Measurements from ENCODE around the gene ADGRF3.

Gene ADGRF3

GRCh38 chr2:26302846-26303245, 43.7 kb downstream of the ADGRF3 start:
- DNase-seq (ENCODE audit: insufficient read length, low spot score) (no peak), FAIRE-seq (no peak)
- no peak for TF ChIP-seq CTCF (IDR thresholded peaks at IDR 0.05; ENCODE audit: insufficient read depth, missing control alignments)

GRCh38 chr2:26300234-26300925, 46.2 kb downstream of the ADGRF3 start:
- DNase-seq (ENCODE audit: insufficient read length, low spot score) (no peak), FAIRE-seq (no peak)
- no peak for TF ChIP-seq CTCF (IDR thresholded peaks at IDR 0.05; ENCODE audit: insufficient read depth, missing control alignments)

- FAIRE-seq = no peak
- DNase-seq (ENCODE audit: insufficient read length, low spot score) = no peak
- no peak for TF ChIP-seq CTCF (IDR thresholded peaks at IDR 0.05; ENCODE audit: insufficient read depth, missing control alignments)
Measured at GRCh38 chr2:26299471-26300101, 47.0 kb downstream of the ADGRF3 start.

- FAIRE-seq (no peak), DNase-seq (ENCODE audit: insufficient read length, low spot score) (no peak)
Measured at GRCh38 chr2:26298638-26299393, 47.8 kb downstream of the ADGRF3 start.

GRCh38 chr2:26298286-26298637, 48.3 kb downstream of the ADGRF3 start:
- DNase-seq (ENCODE audit: insufficient read length, low spot score) (no peak), FAIRE-seq (no peak)
- no peak for TF ChIP-seq CTCF (IDR thresholded peaks at IDR 0.05; ENCODE audit: insufficient read depth, missing control alignments)

More at GRCh38 chr2:26298638-26299393, 47.8 kb downstream of the ADGRF3 start:
- TF ChIP-seq CTCF (IDR thresholded peaks at IDR 0.05; ENCODE audit: insufficient read depth, missing control alignments) = no peak

- FAIRE-seq = no peak
- no peak for TF ChIP-seq CTCF (IDR thresholded peaks at IDR 0.05; ENCODE audit: insufficient read depth, missing control alignments)
- no peak for DNase-seq (ENCODE audit: insufficient read length, low spot score)
Measured at GRCh38 chr2:26297061-26297460, 49.5 kb downstream of the ADGRF3 start.
